ENCODE data around the gene TMEM51. TPM values are rescaled to one million over a fixed set of nuclear protein-coding genes. Genes with fewer than 3 reads are reported as not detected.

The TMEM51 gene
- total and polyA plus RNA-seq, 9 donors = 9.4 to 38.5 (median 23.0) TPM

DNA sequence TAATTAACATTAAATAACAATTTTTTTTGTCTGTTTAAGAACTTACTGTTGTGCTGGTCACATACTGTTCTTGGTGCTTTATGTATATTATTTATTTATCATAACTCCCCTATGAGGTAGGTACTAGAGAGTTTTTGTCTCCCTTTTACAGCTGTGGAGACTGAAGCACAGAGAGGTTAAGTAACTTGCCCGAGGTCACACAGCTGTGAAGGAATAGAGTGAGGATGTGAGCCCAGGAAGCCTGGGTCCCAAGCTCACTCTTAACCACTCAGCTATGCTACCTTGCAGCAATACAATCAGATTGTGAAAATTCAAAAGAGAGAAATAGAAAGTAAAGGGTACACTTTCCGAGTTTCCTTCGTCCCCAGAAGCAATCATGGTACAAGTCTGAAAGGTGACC is 57.9 kb downstream of the TMEM51 start:
- Histone ChIP-seq H3K36me3 (no peaks in the 10 kb centered on the region), H3K4me1 (ENCODE audit: insufficient read depth) (peaks cover 37% of the 10 kb centered on the region), H3K4me3 (no peak overlapping the region), H3K27me3 (no peaks in the 10 kb centered on the region), H3K9me3 (no peaks in the 10 kb centered on the region), H3K27ac (peak overlapping the region in 1 of 2 donors; percentile 71)
- WGBS, 3 donors = 80 to 89% (median 83%) methylated on average over 3 of the region's 3 CpGs
- TF ChIP-seq POLR2A (IDR thresholded peaks at IDR 0.05) (no peak), EP300 (IDR thresholded peaks at IDR 0.05) (no peak), CTCF (IDR thresholded peaks at IDR 0.05) (no peak)
- intact Hi-C loops (cut with DNase I) = loop anchor here in 2 of 4 donors (5.0 kb wide), 2 partner anchors 54 to 59 kb away; partner anchors contain the start of gene TMEM51 (in 1 of the 2)
- no peak for DNase-seq

DNA sequence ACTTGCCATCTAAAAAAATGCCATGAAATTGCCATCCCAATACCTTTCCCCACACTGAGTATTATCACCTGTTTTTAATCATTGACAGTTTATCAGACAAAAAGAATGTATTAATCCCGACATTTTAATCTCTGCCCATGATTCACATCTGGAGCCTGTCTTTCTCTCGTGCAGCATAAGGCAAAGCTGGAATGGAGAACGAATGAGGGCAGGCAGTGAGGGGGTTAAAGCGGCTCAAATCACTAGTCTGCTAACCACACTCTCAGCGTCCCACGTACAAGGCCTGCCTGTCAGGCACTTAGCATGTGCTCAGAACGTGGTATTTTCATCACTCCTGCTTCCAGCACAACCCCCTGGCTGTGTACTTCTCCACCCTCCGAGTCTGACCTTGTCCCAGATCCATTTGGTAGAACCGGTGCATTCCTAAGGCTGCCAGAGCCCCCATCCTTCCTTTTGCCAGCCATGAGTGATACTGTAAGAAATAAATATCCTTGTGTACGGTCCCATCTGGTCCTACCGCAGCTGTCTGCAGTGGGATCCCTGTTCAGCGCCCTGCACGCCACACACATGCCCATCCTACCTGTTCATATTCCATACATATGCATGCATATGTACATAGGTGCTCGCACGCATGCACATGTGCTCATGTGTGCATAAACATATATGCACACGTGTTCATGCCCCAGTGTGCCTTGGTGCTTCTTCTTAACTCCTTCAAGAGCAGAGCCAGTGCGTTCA is 58.8 kb downstream of the TMEM51 start:
- no peak for TF ChIP-seq POLR2A (IDR thresholded peaks at IDR 0.05)
- TF ChIP-seq CTCF (IDR thresholded peaks at IDR 0.05) = no peak
- no peak for TF ChIP-seq EP300 (IDR thresholded peaks at IDR 0.05)
- H3K27me3 ChIP-seq = no peaks in the 10 kb centered on the region
- no peaks in the 10 kb centered on the region for H3K36me3 ChIP-seq
- peak overlapping the region; percentile 11 to 86 for H3K27ac ChIP-seq
- 24 to 36% (median 26%) methylated on average over 16 to 17 of the region's 17 CpGs for WGBS, 3 donors
- DNase-seq = peak in 2 of 5 donors; percentile 41 to 48
- intact Hi-C loops (cut with DNase I) = loop anchor here in 2 of 4 donors (5.0 kb wide), 2 partner anchors 55 to 60 kb away; partner anchors contain the start of gene TMEM51 (in 1 of the 2)
- H3K4me1 ChIP-seq (ENCODE audit: insufficient read depth) = peaks cover 37% of the 10 kb centered on the region
- H3K4me3 ChIP-seq = no peak overlapping the region
- no peaks in the 10 kb centered on the region for H3K9me3 ChIP-seq

- no peaks in the 10 kb centered on the region for H3K27me3 ChIP-seq
- intact Hi-C loops (cut with DNase I) = loop anchor here in 2 of 4 donors (5.0 kb wide), 2 partner anchors 56 to 61 kb away; partner anchors contain the start of gene TMEM51 (in 1 of the 2)
- H3K36me3 ChIP-seq = no peaks in the 10 kb centered on the region
- 34 to 38% (median 37%) methylated on average over 3 of the region's 3 CpGs for WGBS, 3 donors
- TF ChIP-seq POLR2A (IDR thresholded peaks at IDR 0.05) = no peak
- TF ChIP-seq CTCF (IDR thresholded peaks at IDR 0.05) = no peak
- no peak for TF ChIP-seq EP300 (IDR thresholded peaks at IDR 0.05)
- peak in 1 of 5 donors; percentile 39 for DNase-seq
- no peak overlapping the region for H3K4me3 ChIP-seq
- peaks cover 37% of the 10 kb centered on the region for H3K4me1 ChIP-seq (ENCODE audit: insufficient read depth)
- peak overlapping the region in 1 of 2 donors; percentile 86 for H3K27ac ChIP-seq
- no peaks in the 10 kb centered on the region for H3K9me3 ChIP-seq
Observed at GRCh38 chr1:15212954-15213291, 59.4 kb downstream of the TMEM51 start.

DNA sequence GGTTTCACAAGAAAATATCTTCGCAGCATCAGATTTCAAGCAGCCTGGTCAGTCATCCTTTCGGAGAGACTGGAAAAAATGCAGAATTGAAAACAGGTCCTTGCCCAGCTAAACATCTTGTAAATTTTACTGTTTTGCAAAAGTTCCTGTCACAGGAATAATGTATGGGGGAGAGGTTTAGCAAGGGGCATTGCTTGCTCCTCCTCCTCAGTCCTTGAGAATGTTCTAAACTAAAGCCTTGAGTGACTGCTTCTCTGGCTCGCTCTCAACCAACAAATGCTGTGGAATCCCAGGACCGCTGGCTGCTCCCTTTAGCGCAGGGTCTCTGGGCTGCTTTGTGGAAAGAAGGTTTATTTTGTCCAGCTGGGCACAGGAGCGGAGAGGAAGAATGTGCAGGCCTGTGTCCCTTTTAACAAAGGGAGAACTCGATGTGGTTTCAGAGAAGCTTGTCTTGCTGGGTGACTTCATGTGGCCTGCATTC is 59.8 kb downstream of the TMEM51 start:
- peak overlapping the region in 1 of 2 donors; percentile 86 for H3K27ac ChIP-seq
- peak in 3 of 5 donors; percentile 54 to 55 (median 55) for DNase-seq
- H3K4me1 ChIP-seq (ENCODE audit: insufficient read depth) = peaks cover 37% of the 10 kb centered on the region
- no peaks in the 10 kb centered on the region for H3K27me3 ChIP-seq
- no peaks in the 10 kb centered on the region for H3K36me3 ChIP-seq
- intact Hi-C loops (cut with DNase I) = loop anchor here in 2 of 4 donors (5.0 kb wide), 2 partner anchors 56 to 61 kb away; partner anchors contain the start of gene TMEM51 (in 1 of the 2)
- H3K4me3 ChIP-seq = no peak overlapping the region
- 4 to 11% (median 5%) methylated on average over 7 of the region's 7 CpGs for WGBS, 3 donors
- TF ChIP-seq CTCF (IDR thresholded peaks at IDR 0.05) = no peak
- TF ChIP-seq POLR2A (IDR thresholded peaks at IDR 0.05) = no peak
- no peak for TF ChIP-seq EP300 (IDR thresholded peaks at IDR 0.05)
- H3K9me3 ChIP-seq = no peaks in the 10 kb centered on the region
